NOMO-1 treated with DMSO at 0.1 percent for 48 hours (cell line): ENCODE results near the gene NPY4R2.
"Not testable (repeated sequence)": the region's sequence is repeated elsewhere in the genome, so short reads cannot be mapped to it uniquely, and the experiment has no call there.

ENCODE experiments used
- DNase-seq: peaks from one replicate; lab custom pipeline; 2025; ENCODE audit not compliant: unreplicated experiment; lab: John Stamatoyannopoulos, UW

The NPY4R2 gene, protein sequence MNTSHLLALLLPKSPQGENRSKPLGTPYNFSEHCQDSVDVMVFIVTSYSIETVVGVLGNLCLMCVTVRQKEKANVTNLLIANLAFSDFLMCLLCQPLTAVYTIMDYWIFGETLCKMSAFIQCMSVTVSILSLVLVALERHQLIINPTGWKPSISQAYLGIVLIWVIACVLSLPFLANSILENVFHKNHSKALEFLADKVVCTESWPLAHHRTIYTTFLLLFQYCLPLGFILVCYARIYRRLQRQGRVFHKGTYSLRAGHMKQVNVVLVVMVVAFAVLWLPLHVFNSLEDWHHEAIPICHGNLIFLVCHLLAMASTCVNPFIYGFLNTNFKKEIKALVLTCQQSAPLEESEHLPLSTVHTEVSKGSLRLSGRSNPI

DNA sequence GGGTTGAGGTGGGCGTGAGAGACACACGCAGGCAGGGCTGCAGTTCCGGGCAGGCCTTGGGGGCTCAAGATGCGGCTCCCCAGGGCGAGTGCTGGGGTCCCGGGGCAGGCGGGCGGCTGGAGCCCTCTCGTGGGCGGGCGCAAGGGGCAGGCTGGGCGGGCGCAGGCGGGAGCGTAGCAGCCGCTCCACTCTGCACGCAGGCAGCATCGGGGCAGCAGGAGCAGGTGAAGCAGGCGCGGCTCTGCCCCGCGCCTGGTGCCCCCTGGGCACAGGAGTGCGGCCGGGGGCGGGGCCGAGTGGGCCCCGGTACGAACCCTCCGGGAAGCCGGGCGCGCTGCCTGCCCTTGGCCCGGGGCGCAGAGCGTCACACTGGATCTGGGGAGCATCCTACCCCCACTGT is at the start of gene NPY4R2:
NPY4R2 (plus strand) TSS at position 188 of the 400 bp plus-strand sequence. CDS start 3,326 bp downstream, outside the sequence.
- not testable (repeated sequence) for DNase-seq

DNA sequence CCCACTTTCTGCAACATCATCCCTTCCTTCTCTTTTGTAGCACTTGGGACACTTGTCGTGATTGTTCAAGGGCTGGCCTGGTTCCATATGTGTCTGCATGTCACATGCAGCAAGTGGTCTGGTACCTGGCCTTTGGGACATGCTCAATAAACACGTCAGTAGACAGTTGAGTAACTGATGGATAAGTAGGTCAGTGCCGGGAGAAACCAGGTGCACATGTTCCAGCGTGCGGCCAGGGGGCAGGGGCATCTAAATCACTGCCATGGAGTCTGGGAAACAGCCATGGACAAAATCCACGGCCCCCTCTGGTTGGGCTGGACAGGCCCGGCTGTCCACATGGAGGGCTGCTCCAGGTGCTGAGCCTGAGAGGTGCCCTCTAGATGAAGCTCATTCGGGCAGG is 47.6 kb upstream of the NPY4R2 start:
- DNase-seq = not testable (repeated sequence)

DNA sequence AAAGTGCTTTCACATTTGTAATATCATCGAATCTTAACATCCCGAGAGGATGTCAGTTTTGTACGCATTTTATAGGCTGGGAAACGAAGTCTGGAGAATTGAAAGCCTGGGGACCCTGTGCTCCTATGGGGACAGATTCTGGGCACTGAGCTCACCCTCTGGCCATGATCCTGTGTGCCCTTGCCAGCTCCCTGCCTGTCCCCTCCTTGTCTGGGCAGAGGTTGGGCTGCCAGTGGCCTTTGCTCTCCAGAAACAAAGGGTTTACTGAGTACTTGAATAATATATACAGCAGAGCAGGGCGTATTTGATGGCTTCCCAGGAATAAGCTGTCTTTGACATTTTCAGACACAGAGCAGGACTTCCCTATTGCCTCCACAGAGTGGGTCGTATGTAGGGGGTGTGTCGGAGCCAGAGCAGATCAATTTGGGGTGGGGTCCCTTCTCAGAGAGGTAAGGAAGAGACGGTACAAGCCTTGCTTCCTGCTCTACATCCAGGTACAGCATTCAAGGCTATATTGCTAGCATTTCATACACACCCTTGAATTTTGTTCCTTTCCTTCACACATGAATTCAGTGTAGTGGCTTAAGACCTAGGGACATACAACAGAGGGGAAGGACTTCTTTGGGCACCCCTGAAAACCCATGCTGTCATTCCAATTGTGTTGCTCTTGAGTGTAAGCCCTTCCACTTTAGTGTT is 46.8 kb upstream of the NPY4R2 start:
- DNase-seq = not testable (repeated sequence)

DNA sequence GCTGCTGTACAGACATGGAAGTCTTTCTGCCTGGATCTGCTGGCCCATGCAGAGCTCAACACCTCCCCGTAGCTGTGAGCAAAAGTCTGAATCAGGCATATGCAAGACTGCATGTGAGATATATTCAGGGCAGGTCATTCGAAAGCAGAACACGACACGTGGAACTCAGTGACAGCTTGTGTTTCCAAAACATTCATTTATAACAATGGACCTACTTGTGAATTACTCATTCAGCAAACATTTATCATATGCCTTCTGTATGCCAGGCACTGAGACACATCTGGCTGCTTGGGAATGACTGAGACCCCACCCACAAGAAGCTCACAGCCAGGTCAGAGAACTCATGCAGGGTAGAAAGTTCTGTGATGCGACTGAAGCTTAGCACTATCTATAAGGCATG is 46.2 kb upstream of the NPY4R2 start:
- DNase-seq = not testable (repeated sequence)

DNA sequence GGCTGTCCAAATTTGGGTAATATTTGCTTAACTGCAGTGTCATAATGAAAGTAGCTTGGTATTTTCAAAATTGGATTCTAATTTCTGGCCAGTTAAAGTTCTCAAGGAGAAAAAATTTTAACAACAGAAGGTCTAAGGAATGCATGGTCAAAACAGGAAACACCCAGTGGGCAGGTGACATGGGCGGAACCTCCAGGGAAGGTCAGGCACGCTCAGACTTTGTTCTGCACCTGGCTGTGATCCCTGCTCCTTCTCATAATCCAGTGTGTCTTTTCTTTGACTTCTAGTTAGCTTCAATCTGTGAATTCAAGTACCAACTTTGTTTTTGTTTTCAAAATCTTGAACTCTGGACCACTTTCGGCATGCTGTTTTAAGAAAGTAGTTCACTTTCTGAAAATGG is 34.2 kb upstream of the NPY4R2 start:
- DNase-seq = not testable (repeated sequence)

DNA sequence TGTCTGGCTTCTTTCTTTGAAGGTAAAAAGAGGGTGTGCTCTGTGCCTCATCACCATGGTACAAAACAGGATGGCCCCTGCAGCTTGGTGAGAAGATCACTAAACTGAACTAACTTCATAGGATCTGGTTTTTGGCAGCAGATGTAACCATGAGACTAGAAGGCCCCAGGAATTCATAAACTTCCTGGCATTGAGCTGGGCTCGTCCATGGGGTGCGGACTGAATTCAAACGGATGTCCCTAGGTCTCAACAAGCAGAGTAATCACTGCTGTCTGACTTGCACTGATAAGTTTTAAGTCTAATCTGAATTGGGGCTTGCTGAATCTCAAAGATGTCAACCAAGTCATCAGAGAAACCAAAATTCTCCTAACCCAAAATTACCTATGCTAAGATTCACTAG is 33.5 kb upstream of the NPY4R2 start:
- DNase-seq = not testable (repeated sequence)

DNA sequence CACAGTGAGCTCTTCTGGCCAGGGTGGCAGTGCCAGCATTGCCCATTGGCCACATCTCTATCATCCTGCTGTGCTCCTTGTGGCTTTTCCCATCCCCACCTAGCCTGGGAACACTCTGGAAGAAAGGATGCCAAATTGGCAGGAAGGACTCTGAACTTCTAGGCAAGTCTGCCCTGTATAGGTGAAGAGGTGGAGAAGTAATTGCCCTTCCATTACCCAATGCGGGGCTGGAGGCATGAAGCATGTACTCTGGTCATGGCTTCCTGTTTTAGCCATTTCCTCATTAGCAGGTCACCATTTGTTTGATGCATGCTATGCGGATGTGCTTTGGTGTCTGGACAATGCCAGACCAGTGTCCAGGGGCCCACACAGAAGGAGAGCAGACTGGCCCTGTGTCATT is 32.1 kb upstream of the NPY4R2 start:
- not testable (repeated sequence) for DNase-seq

DNA sequence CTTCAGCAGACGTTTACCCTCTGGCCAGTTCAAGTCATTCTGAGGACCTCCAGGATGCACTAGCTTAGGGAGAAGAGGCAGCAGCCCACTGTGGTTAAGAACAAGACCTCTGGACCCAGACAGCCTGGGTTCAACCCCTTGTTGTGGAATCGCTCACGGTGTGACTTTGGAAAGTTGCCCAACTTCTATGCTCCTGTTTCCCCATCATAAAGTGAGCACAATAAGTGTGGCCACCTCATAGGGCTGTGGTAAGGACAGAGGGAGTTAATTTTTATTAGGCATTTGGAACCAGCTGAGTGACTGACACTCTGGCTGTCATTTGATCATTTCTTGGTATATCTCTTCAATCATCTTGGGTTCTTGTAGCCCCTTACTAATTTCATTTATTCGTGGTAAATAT is 31.6 kb upstream of the NPY4R2 start:
- DNase-seq = not testable (repeated sequence)

DNA sequence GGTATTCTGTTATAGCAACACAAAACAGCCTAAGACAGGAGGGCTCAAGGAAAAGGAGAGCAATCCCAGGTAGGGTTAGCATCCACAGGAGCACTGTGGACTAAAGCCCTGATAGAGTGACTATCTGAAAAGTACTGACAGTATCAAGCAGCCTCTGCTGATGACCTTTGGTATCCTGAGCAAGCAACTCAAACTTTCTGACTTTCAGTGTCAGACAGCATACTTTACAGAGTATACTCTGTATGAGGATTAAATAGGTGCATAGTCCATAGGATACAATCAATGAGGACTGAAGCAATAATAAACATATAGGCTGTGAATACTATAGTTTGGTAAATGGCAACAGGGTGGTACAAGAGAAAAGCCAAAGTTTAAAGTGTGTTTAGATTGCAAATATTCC is 27.7 kb upstream of the NPY4R2 start:
- DNase-seq = not testable (repeated sequence)

DNA sequence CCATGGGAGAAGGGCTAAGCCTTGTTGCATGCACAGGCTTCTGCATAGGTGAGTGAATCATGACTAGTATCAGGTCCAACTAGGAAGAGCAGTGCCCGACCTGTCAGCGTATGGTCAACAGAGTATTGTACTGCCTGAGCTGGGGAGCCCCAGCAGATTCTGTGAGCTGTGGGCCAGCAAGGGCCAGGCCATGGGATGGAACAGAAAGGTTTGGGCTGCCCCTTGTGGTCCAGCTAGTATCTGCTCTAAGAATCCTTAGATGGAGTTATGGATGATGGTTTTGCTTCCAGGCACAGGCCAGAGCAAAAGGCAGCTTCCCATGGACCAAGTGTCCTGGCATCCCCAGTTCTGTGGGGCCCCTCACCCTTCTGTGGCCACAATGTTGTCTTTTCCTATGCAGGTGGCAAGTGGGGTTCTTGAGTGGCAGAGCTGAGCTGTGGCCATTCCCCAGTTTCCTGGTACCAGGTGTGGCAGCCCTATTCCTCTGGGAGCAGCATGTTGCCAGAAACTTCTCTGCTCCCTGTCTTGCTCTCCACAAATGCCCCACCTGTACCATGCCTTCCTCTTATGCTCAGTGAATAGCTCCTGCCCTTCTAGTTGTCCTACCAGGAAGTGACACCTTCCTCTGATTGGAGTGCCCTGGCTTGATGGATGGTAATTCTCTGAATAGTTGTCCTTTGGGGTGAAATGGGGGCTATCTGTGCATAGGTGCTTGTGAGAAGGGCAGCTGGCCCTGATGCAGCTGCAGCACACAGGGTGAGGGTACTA is 25.8 kb upstream of the NPY4R2 start:
- not testable (repeated sequence) for DNase-seq

DNA sequence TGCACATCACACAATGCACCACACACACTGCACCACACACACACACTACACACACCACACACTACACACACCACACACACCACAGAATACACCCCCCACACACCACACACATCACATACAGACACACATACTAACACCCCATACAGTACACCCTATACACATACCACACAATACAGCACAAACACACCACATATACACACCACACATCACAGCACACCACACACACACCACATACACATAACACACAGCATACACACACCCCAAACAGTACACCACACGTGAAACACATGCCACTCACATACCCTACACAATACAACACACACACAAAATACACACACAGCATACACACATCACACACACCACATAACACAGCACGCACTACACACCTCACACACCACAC is 23.9 kb upstream of the NPY4R2 start:
- DNase-seq = not testable (repeated sequence)

DNA sequence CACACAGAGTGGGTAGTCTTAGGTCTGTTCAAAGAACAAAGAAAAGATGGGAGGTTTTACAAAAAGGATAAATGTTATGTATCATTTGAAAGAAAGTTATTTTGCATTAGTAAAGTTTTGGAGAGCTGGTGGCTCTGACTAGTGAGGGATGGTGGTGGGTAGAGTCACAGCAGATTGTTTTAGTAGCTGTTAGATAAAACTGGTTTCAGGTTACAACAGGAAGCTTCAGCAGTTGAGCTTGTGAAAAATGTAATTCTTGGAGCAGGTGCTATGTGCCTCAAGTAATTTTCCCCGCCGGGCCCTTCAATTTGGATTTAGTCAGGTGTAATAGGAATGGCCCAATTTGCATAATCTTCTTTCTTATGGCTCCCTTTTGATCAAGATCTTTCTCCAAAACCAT is 20.6 kb upstream of the NPY4R2 start:
- DNase-seq = not testable (repeated sequence)

DNA sequence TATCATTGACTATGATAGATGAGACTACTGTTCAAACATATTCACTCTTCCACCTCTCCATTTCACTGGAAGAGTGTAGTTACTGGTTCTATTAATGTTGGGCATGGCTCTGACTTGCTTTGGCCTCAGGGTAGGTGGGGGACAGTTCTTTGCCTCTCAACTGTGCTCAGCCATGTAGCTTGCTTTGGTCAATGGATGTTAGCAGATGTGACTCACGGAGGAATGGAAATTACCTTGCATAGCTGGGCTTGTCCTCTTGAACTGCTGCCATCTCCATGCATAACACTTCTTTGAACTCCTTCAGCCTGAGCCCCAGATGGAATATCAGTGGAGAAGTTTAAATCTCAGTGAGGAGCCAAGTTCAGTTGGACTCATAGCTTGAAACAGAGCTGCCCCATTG is 9.1 kb upstream of the NPY4R2 start:
- DNase-seq = not testable (repeated sequence)

DNA sequence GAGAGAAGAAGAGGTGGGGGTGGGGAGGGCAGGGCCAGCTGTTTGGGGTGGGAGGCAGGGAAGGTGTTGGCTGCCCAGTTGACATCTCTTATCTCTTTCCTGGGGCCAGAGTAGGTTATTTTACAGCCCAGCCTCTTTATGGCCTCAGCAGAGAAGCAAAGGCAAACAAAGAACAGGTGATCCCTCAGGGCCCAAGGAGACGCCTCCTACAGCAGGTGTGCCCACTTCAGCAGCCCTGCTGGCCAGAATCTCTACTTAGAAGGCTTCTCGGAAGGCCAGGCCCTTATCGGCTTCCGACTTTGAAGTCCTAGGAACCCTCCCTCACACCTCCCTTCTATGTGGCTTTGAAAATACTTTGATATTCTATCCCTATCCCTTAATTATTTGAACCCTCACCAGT is 8.0 kb upstream of the NPY4R2 start:
- DNase-seq = not testable (repeated sequence)

DNA sequence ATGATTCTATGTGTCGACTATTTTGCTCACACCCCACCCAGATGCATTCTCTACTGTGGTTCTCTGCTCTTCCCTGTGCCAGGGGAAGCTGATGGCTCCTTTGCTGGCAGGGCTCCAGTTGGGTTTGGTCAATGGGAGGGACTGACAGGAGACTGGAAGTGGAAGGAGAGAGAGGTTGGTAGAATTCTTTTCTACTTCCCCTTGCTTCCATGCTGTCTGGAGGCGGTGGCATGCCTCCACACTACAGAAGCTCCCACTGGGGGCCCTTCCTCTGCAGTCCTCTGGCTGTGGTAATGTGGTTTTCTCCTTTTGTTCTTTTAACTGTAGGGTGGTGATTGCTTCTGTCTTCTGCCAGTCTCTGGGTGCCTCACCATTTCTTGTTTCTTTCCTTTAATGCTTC is 4.4 kb upstream of the NPY4R2 start:
- DNase-seq = not testable (repeated sequence)

DNA sequence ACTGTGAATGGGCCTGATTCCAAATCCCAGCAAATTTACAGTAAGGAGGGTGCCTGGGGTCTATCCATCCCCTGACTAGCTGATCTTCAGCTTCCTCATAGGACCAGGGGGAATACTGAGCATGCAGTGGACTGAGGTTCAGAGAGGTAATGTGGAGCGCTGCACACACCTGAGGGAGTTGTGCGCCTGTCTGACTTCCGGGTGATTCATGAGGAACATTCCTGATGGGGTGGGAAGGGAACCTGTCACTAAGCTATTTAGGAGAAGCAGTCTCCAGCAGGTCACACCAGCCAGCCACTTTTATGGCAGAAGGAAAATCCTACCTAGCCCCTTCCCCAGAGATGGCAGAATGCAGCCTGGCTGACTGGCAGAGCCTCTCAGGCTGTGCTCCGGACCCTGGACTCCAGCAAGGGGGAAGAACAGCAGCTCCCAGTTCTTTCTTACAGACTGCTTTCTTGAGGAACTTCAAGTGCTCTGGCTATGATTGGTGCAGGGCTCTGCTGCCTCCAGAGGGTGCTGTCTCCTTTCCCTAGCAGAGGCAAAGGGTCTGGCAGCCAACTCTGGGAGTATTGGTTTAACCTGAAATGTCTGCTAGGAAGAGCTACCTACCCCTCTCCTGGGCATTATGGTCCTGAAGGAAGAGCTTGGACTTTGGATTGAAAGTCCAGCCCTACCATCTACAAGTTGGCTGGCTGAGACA is 2.5 kb upstream of the NPY4R2 start:
- DNase-seq = not testable (repeated sequence)

DNA sequence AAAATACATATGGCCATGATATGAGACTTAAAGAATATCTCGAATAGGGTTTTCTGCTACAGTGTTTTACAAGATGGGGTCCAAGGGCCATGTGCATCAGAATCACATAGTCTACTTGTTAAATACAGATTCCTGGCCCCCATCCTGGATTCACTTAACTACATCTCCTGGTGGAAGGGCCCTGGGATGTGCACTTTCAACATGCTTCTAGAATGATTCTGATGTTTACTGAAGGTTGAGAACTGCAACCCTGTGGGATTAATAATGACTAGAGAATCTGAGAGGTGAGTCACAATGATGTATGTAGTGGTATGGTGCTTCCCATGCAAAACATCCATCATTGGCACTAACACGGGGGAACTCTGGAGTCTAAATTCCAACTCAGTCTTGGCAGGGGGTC is 2.1 kb downstream of the NPY4R2 start:
- DNase-seq = not testable (repeated sequence)

DNA sequence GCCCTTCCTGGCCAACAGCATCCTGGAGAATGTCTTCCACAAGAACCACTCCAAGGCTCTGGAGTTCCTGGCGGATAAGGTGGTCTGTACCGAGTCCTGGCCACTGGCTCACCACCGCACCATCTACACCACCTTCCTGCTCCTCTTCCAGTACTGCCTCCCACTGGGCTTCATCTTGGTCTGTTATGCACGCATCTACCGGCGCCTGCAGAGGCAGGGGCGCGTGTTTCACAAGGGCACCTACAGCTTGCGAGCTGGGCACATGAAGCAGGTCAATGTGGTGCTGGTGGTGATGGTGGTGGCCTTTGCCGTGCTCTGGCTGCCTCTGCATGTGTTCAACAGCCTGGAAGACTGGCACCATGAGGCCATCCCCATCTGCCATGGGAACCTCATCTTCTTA is 4.0 kb downstream of the NPY4R2 start:
- not testable (repeated sequence) for DNase-seq

DNA sequence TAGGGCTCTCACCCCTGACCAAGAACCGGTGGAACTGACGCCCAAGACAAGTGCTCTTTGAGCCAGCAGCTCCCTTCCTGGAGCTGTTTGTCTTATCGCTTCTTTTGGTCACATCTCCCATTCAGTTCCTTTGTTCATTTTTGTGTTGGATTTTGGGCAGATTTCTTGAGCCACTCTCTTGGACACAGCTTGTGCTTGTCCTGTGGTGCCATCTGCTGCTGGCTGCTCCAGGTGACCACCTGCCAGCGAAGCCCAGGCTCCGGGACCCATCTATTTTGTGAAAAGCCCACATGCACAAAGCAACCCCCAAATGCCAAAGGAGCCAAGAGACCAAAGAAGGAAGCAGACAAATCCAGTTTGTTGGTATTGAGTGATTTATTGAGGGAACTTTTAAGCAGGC is 6.2 kb downstream of the NPY4R2 start:
- DNase-seq = not testable (repeated sequence)

DNA sequence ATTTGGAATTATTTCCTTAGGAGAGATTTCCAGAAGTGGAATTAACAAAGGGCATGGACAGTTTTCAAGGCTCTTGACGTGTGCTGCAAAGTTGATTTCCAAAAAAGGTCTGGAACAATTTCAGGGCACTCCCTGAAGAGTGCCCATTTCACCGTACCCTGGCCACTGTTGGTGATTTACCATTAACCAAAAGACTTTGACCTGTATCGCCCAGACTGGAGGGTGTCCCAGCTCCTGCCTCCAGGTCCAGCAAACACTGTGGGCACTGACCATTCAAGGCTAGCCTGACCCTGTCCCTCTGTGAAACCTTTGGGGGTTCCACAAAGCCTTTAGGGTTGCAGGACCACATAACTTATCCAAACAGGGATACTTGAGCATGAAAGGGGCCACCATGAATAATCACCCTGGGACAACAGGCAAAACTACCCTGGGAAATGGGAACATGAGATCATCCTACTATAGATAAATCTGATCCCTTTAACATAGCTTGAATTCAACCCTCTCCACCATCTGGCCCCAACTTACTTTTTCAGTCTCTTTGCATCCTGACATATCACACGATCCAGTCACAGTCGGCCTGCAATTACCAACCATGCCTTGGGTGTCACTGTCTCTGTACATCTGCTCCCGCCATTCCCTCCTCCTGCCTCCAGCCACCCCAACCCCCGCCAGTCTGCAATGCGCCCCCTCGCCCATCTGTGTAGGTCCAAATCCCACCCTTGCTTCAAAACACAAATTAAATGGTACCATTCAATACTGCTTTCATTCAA is 8.9 kb downstream of the NPY4R2 start:
- DNase-seq = not testable (repeated sequence)
